Measurements from ENCODE around the gene KCTD13. TPM values are rescaled to one million over a fixed set of nuclear protein-coding genes. Genes with fewer than 3 reads are reported as not detected.
"Not testable (repeated sequence)": the region's sequence is repeated elsewhere in the genome, so short reads cannot be mapped to it uniquely, and the experiment has no call there.

KCTD13 gene
- total RNA-seq, 4 donors from 2014 or later = 14.4 to 25.7 (median 18.8) TPM

DNA sequence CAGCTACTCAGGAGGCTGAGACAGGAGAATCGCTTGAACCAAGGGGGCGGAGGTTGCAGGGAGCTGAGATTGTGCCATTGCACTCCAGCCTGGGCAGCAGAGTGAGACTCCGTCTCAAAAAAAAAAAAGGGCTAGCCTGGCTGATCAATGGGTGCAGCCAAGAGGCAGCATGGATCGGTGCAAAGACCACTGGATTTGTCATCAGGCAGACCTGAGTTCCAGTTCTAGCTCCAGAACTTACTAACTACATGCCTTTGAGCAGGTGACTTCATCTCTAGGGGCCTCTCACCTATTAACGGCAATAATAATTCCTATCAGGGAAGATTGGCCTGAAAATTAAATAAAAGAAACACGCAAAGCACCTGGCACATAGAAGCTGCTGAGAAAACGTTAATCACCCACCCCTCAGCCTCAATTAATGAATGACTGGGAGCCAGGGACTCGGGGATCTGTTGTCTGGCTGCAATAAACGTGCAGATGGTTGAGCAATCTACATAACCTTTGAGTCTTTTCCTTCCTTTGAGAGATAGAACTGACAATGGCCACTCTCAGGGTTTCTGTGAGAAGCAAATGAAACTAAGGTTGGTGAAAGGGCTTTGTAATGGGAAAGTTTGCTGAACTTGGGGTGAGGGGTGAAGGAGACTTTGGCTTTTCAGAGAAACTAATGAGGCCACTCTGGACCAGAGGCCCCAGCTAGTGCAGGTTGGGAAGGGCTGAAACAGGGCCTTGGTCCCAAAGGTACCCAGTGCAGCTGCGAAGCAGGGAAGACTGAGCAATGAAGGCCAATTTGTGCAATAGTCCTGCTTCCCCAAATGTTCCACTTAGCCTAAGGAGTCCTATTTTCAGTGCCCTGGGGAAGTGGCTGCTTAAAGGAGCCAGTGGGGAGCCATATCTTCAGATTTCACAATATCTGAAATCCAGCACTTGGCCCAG lies 34.2 kb downstream of the KCTD13 start:
- Histone ChIP-seq H3K4me3 (no peak overlapping the region), H3K4me1 (no peaks in the 10 kb centered on the region), H3K27me3 (peaks cover 0 to 13% (median 1%) of the 10 kb centered on the region in 4 donors), H3K27ac (replicated peaks in 1 of 4) (no peak overlapping the region), H3K36me3 (no peaks in the 10 kb centered on the region), H3K9me3 (no peaks in the 10 kb centered on the region)
- intact Hi-C loops (cut with DNase I) = no loop called here
- TF ChIP-seq, protein P1, sequence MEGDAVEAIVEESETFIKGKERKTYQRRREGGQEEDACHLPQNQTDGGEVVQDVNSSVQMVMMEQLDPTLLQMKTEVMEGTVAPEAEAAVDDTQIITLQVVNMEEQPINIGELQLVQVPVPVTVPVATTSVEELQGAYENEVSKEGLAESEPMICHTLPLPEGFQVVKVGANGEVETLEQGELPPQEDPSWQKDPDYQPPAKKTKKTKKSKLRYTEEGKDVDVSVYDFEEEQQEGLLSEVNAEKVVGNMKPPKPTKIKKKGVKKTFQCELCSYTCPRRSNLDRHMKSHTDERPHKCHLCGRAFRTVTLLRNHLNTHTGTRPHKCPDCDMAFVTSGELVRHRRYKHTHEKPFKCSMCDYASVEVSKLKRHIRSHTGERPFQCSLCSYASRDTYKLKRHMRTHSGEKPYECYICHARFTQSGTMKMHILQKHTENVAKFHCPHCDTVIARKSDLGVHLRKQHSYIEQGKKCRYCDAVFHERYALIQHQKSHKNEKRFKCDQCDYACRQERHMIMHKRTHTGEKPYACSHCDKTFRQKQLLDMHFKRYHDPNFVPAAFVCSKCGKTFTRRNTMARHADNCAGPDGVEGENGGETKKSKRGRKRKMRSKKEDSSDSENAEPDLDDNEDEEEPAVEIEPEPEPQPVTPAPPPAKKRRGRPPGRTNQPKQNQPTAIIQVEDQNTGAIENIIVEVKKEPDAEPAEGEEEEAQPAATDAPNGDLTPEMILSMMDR (IDR thresholded peaks at IDR 0.05) = no peak
- TF ChIP-seq POLR2A (IDR thresholded peaks at IDR 0.05; ENCODE audit: low read depth) = no peak
- WGBS = 62% methylated on average over 10 of the region's 10 CpGs
- no peak for DNase-seq (ENCODE audit: extremely low spot score)

- intact Hi-C loops (cut with DNase I); H3K27ac ChIP-seq (replicated peaks in 1 of 4); H3K27me3 ChIP-seq; H3K9me3 ChIP-seq; H3K4me1 ChIP-seq; H3K36me3 ChIP-seq; H3K4me3 ChIP-seq; DNase-seq (ENCODE audit: extremely low spot score): not testable (repeated sequence)
- 89% methylated on average over 3 of the region's 3 CpGs for WGBS
Observed at GRCh38 chr16:29889372-29889771, 36.7 kb downstream of the KCTD13 start.

DNA sequence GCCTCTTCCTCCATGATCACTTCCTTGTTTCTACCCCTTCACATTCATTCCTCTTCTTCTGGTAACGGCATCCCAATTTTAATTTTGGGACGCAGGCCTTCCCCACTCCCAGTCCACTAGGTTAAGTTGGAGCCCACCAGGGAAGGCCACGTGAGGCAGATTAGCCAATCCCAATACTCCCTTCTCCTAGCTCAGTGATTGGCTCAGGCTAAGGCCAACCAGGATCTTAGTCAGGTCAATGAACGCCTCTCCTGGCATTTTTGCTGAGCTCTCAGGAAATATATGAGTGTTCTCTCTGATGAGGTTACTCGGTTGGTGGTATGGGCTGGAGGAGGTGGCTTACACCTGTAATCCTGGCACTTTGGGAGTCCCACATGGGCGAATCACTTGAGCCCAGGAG lies 42.0 kb downstream of the KCTD13 start:
- H3K27me3 ChIP-seq = peaks cover 0 to 17% (median 0%) of the 10 kb centered on the region in 4 donors
- no peak overlapping the region for H3K4me3 ChIP-seq
- no peaks in the 10 kb centered on the region for H3K9me3 ChIP-seq
- H3K36me3 ChIP-seq = no peaks in the 10 kb centered on the region
- DNase-seq (ENCODE audit: extremely low spot score) = no peak
- TF ChIP-seq POLR2AphosphoS5 (IDR thresholded peaks at IDR 0.05) (no peak), EP300 (IDR thresholded peaks at IDR 0.05) (no peak), POLR2A (IDR thresholded peaks at IDR 0.05; ENCODE audit: low read depth) (no peak)
- TF ChIP-seq, protein P1 (IDR thresholded peaks at IDR 0.05) = no peak
- H3K27ac ChIP-seq (replicated peaks in 1 of 4) = no peak overlapping the region
- intact Hi-C loops (cut with DNase I) = no loop called here
- WGBS = 67% methylated on average over 6 of the region's 6 CpGs
- H3K4me1 ChIP-seq = no peaks in the 10 kb centered on the region

GRCh38 chr16:29881050-29881449 lies 45.0 kb downstream of the KCTD13 start:
- peaks cover 0 to 16% (median 8%) of the 10 kb centered on the region in 4 donors for H3K4me1 ChIP-seq
- no peak for TF ChIP-seq POLR2A (IDR thresholded peaks at IDR 0.05; ENCODE audit: low read depth)
- TF ChIP-seq, protein P1 (IDR thresholded peaks at IDR 0.05) = no peak
- TF ChIP-seq POLR2AphosphoS5 (IDR thresholded peaks at IDR 0.05) = no peak
- TF ChIP-seq EP300 (IDR thresholded peaks at IDR 0.05) = no peak
- intact Hi-C loops (cut with DNase I) = no loop called here
- peaks cover 0 to 4% (median 0%) of the 10 kb centered on the region in 4 donors for H3K9me3 ChIP-seq
- no peak overlapping the region for H3K4me3 ChIP-seq
- H3K36me3 ChIP-seq = no peaks in the 10 kb centered on the region
- DNase-seq (ENCODE audit: extremely low spot score) = no peak
- WGBS = 88% methylated on average over 3 of the region's 3 CpGs
- peaks cover 0 to 47% (median 21%) of the 10 kb centered on the region in 4 donors for H3K27me3 ChIP-seq
- H3K27ac ChIP-seq (replicated peaks in 1 of 4) = no peak overlapping the region

DNA sequence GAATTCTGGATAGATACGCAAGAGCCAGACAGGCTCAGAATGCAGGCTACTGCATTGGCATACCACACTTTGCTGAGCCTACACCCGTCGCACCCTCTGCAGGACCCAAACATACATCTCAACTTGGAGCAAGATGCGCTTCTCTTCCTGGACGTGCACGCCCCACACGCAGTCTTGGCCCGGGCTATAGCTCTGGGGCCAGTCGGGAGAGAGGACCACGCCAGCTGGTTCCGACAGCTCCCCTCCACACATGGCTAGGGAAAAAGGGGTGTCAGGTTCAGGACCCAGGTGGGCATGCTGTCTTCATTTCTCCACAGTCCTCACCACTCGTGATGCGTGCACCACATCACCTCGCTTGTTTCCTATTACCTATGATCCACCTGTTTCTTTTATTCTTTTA lies 47.9 kb downstream of the KCTD13 start:
- H3K27ac ChIP-seq (replicated peaks in 1 of 4) = no peak overlapping the region
- intact Hi-C loops (cut with DNase I) = no loop called here
- 85% methylated on average over 14 of the region's 14 CpGs for WGBS
- H3K36me3 ChIP-seq = no peaks in the 10 kb centered on the region
- peaks cover 0 to 62% (median 23%) of the 10 kb centered on the region in 4 donors for H3K27me3 ChIP-seq
- TF ChIP-seq EP300 (IDR thresholded peaks at IDR 0.05) = no peak
- no peak for TF ChIP-seq POLR2A (IDR thresholded peaks at IDR 0.05; ENCODE audit: low read depth)
- no peak for TF ChIP-seq POLR2AphosphoS5 (IDR thresholded peaks at IDR 0.05)
- TF ChIP-seq, protein P1 (IDR thresholded peaks at IDR 0.05) = no peak
- H3K4me1 ChIP-seq = peaks cover 0 to 16% (median 8%) of the 10 kb centered on the region in 4 donors
- no peak for DNase-seq (ENCODE audit: extremely low spot score)
- H3K4me3 ChIP-seq = no peak overlapping the region
- H3K9me3 ChIP-seq = peaks cover 0 to 4% (median 0%) of the 10 kb centered on the region in 4 donors
